ENCODE data around the gene ACTRT2.

GRCh38 chr1:3051270-3052268 lies 30.3 kb downstream of the ACTRT2 start:
- no peak for TF ChIP-seq CTCF (IDR thresholded peaks at IDR 0.05)
- TF ChIP-seq EZH2 (IDR thresholded peaks at IDR 0.05; ENCODE audit: borderline replicate concordance, insufficient read depth, low read depth, low read length, poor library complexity, severe bottlenecking): no peak
